Activated gamma-delta T cell treated with anti-CD3 and anti-CD28 coated beads, Interleukin-2, amount 50 U/mL, for 16 hours (primary cell): ENCODE data around the gene ZNF583.

Source experiments
- DNase-seq: peaks from one replicate; pipeline ENCODE4 v3.0.0-alpha.2; 2020; ENCODE audit warnings: low read depth

Gene ZNF583

GRCh38 chr19:56403764-56404704, at the start of gene ZNF583:
Gene ZNF583, plus strand, starts transcription at chr19:56404332. Its CDS starts 2,783 bp downstream, at chr19:56407115.
- peak; percentile 83 for DNase-seq

GRCh38 chr19:56355517-56355916, 48.6 kb upstream of the ZNF583 start:
- DNase-seq = no peak

DNA sequence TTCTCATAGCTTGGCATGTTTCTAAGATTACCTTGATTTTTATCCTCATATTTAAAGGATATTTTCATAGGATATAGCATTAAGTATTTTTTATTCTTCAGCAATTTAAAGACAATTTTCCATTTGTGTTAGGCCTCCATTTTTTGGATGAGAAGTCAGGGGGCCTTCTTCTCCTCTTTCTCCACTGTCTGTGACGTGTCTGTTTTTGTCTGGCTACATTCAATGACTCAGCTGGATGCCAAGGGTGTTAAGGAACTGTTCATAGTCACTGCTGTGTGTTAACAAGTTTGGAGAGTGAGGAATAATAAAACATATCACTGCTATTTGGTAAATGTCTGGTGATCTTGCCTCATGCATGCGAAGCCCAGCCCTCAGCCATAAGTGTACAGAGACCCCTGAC, 47.2 kb upstream of the ZNF583 start:
- no peak for DNase-seq

- no peak for DNase-seq
Observed at GRCh38 chr19:56360841-56361240, 43.3 kb upstream of the ZNF583 start.

GRCh38 chr19:56367829-56368711, 36.1 kb upstream of the ZNF583 start:
- peak; percentile 70 for DNase-seq

DNA sequence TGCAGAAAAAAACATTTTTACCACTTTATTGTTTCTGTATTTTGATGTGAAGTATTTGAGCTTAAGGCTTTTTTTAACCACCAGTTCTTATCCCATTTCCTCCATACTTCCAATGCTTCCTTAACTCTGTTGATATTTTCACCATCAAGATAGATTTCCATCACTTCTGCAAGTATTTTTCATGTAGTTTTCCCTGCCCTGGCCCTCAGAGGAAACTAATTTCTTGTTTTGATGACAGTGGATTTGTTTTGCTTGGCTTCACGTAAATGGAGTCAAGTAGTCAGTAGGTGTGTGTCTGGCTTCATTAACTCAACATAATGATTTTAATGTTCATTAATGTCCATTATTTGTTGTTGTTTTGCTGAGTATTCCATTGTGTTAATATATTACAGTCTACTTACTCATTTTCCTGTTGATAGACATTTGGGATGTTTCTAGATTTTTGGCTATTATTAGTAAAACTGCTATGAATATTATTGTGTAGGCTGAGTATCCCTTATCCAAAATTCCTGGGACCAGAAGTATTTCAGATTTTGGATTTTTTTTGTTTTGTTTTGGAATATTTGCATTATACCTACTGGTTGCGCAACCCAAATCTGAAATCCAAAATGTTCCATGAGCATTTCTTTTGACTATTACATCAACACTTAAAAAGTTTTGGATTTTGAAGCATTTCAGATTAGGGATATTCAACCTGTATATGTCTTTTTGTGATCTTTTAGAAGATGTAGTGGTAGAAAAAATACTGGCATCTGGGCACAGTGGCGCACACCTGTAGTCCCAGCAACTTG, 34.1 kb upstream of the ZNF583 start:
- DNase-seq = no peak

DNA sequence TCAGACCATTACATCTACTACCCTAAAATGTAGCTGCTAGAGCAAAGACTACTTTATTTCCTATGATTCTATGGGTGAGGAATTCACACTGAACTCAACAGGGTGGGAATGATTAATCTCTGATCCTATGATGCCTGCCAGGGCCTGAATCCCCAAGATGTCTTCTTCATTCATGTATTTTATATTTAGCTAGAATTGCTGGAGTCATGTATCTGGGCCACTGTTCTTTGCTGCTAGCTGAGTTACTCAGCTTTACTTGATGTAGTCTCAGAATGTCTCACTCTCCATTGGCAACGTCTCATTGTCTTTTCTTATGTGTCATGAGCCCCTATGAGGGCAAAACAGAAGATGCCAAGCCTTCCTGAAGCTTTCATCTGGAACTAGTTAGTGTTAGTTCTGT, 31.9 kb upstream of the ZNF583 start:
- no peak for DNase-seq

GRCh38 chr19:56377105-56377924, 26.8 kb upstream of the ZNF583 start:
- DNase-seq = no peak

GRCh38 chr19:56383826-56384605, 20.1 kb upstream of the ZNF583 start:
- DNase-seq = no peak

GRCh38 chr19:56393119-56394012, 10.8 kb upstream of the ZNF583 start, which contains the start of gene ZNF582:
Gene ZNF582, minus strand, starts transcription at chr19:56393534. Its CDS starts 1,782 bp downstream, at chr19:56391752.
- DNase-seq = peak; percentile 85

- no peak for DNase-seq
Observed at GRCh38 chr19:56398809-56399208, 5.3 kb upstream of the ZNF583 start.

GRCh38 chr19:56400485-56400884, 3.6 kb upstream of the ZNF583 start:
- DNase-seq = no peak

- no peak for DNase-seq
Observed at GRCh38 chr19:56403261-56403660, 871 bp upstream of the ZNF583 start.

- no peak for DNase-seq
Observed at GRCh38 chr19:56404705-56405056, 549 bp downstream of the ZNF583 start.

- DNase-seq = no peak
Observed at GRCh38 chr19:56405062-56405461, 930 bp downstream of the ZNF583 start.

- DNase-seq = no peak
Observed at GRCh38 chr19:56423276-56423984, 19.3 kb downstream of the ZNF583 start.

- DNase-seq = no peak
Observed at GRCh38 chr19:56423985-56424353, 19.8 kb downstream of the ZNF583 start.

- DNase-seq = no peak
Observed at GRCh38 chr19:56441206-56441792, 37.2 kb downstream of the ZNF583 start.
